Panc1 (cell line): Measurements from ENCODE around the gene SLC25A43. TPM values are rescaled to one million over a fixed set of nuclear protein-coding genes. Genes with fewer than 3 reads are reported as not detected.

Experiments used
- ATAC-seq: fragments of 200-7000 bp; cut with Tn5 transposase; 2 replicates; pipeline ENCODE4 v1.9.1; 2020; ENCODE audit warnings: mild to moderate bottlenecking, moderate library complexity
- BruUV-seq: library from RNA; stranded (reverse); fragments of 400-500 nt; replicated peaks from 2 replicates; lab custom pipeline; 2021; lab: Mats Ljungman, UMichigan
- CTCF ChIA-PET: fragments of 300-600 bp; sonication (Branson Sonifier 250); formaldehyde crosslinking; loops from one replicate; lab custom pipeline; 2022; ENCODE audit warnings: antibody characterized with exemption; lab: Charles Lee
- POLR2A ChIA-PET: fragments of 300-600 bp; sonication (Branson Sonifier 250); formaldehyde crosslinking; loops from one replicate; lab custom pipeline; 2022; ENCODE audit warnings: antibody characterized with exemption; lab: Charles Lee
- DNase-seq: peaks from one replicate; pipeline ENCODE4 v3.0.0-alpha.2; 2010; ENCODE audit warnings: low read depth, low spot score
- H3K27ac ChIP-seq: 2 replicates; pipeline ENCODE4 v1.5.1; 2011; ENCODE audit warnings: mild to moderate bottlenecking, low read length, inconsistent platforms
- H3K27me3 ChIP-seq: fragments of 200-500 bp; sonication (Bioruptor generic); 2 replicates; pipeline ENCODE4 v1.6.0; 2014; ENCODE audit warnings: low read length, inconsistent platforms; ENCODE audit not compliant: control insufficient read depth, insufficient read depth
- H3K36me3 ChIP-seq: fragments of 200-500 bp; sonication (Bioruptor generic); 2 replicates; pipeline ENCODE4 v1.5.1; 2014; ENCODE audit warnings: inconsistent platforms, mild to moderate bottlenecking, low read length, moderate library complexity; ENCODE audit not compliant: control insufficient read depth, insufficient read depth
- H3K4me1 ChIP-seq: 2 replicates; pipeline ENCODE4 v1.5.1; 2011; ENCODE audit warnings: inconsistent platforms, mild to moderate bottlenecking, low read length, moderate library complexity; ENCODE audit not compliant: control insufficient read depth, insufficient read depth
- H3K4me3 ChIP-seq, 2 experiments: 2 replicates each; pipeline ENCODE4 v1.5.1; 2011 to 2012; ENCODE audit warnings: low read depth in 2 of 2, low read length in 2 of 2, mild to moderate bottlenecking in 2 of 2, inconsistent platforms in 1 of 2, moderate library complexity in 1 of 2
- H3K9me3 ChIP-seq: fragments of 200-500 bp; sonication (Bioruptor generic); 2 replicates; pipeline ENCODE4 v1.5.1; 2014; ENCODE audit warnings: low read depth, mild to moderate bottlenecking, inconsistent platforms, low read length, moderate library complexity; ENCODE audit not compliant: control insufficient read depth, insufficient read depth
- POLR2AphosphoS5 ChIP-seq: IDR thresholded peaks from 2 replicates; pipeline ENCODE4 v1.6.1; 2012; ENCODE audit warnings: mild to moderate bottlenecking, low read depth, low read length, moderate library complexity
- SIN3A ChIP-seq: IDR thresholded peaks from 2 replicates; pipeline ENCODE4 v1.6.1; 2012; ENCODE audit warnings: low read depth, mild to moderate bottlenecking, low read length, moderate library complexity, borderline replicate concordance; ENCODE audit not compliant: insufficient read depth
- TCF7L2 ChIP-seq: IDR thresholded peaks from 2 replicates; pipeline ENCODE4 v1.6.1; 2011; ENCODE audit warnings: mild to moderate bottlenecking, low read depth, low read length, inconsistent platforms
- in situ Hi-C: cut with HindIII; loops from 2 replicates; pipeline ENCODE4 v1.10.0; 2016; ENCODE audit warnings: low sequenced_read_pairs, low pct_unique_long_range_greater_than_20kb
- intact Hi-C: fragments of 100-400 bp; cut with micrococcal nuclease; formaldehyde crosslinking; loops from one replicate; pipeline ENCODE4 v1.10.0; 2022; ENCODE audit not compliant: unreplicated experiment
- total RNA-seq: library from RNA; stranded (reverse); gene quantifications from one replicate; pipeline ENCODE4 v1.2.1, GENCODE V29; 2021; ENCODE audit not compliant: unreplicated experiment
- TF ChIP-seq, protein P1 (sequence below), 2 experiments: IDR thresholded peaks; 2 replicates each; pipeline ENCODE4 v1.6.1; 2011 to 2012; ENCODE audit warnings: low read depth in 2 of 2, control low read depth in 1 of 2, low read length in 1 of 2, mild to moderate bottlenecking in 1 of 2, moderate library complexity in 1 of 2; ENCODE audit not compliant: insufficient read depth in 1 of 2
- TF ChIP-seq, protein P2 (sequence below): fragments of 450-650 bp; IDR thresholded peaks from 2 replicates; pipeline ENCODE4 v1.5.1; 2017; ENCODE audit warnings: mild to moderate bottlenecking

SLC25A43 gene
- total RNA-seq, 1 experiment from 2014 or later: 35.5 TPM

- H3K27me3 ChIP-seq: no peaks in the 10 kb centered on the region
- no peak overlapping the region for H3K27ac ChIP-seq
- no peaks in the 10 kb centered on the region for H3K36me3 ChIP-seq
- CTCF ChIA-PET: no interaction called here
- H3K9me3 ChIP-seq: no peaks in the 10 kb centered on the region
- POLR2A ChIA-PET: interaction anchor here (0.6 kb wide), 1 partner anchor 365 kb away, joined by 7 read pairs; no protein-coding TSS in a partner anchor
- DNase-seq: no peak
- H3K4me3 ChIP-seq: no peak overlapping the region
- BruUV-seq: no TSS peak
- intact Hi-C loops: no loop called here
- TF ChIP-seq TCF7L2 (no peak), SIN3A (no peak), POLR2AphosphoS5 (no peak)
- TF ChIP-seq, protein P1, sequence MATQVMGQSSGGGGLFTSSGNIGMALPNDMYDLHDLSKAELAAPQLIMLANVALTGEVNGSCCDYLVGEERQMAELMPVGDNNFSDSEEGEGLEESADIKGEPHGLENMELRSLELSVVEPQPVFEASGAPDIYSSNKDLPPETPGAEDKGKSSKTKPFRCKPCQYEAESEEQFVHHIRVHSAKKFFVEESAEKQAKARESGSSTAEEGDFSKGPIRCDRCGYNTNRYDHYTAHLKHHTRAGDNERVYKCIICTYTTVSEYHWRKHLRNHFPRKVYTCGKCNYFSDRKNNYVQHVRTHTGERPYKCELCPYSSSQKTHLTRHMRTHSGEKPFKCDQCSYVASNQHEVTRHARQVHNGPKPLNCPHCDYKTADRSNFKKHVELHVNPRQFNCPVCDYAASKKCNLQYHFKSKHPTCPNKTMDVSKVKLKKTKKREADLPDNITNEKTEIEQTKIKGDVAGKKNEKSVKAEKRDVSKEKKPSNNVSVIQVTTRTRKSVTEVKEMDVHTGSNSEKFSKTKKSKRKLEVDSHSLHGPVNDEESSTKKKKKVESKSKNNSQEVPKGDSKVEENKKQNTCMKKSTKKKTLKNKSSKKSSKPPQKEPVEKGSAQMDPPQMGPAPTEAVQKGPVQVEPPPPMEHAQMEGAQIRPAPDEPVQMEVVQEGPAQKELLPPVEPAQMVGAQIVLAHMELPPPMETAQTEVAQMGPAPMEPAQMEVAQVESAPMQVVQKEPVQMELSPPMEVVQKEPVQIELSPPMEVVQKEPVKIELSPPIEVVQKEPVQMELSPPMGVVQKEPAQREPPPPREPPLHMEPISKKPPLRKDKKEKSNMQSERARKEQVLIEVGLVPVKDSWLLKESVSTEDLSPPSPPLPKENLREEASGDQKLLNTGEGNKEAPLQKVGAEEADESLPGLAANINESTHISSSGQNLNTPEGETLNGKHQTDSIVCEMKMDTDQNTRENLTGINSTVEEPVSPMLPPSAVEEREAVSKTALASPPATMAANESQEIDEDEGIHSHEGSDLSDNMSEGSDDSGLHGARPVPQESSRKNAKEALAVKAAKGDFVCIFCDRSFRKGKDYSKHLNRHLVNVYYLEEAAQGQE (IDR thresholded peaks at IDR 0.05; ENCODE audit: insufficient read depth in 1 of 2, low read depth in 2 of 2, low read length in 1 of 2): no peak
- TF ChIP-seq, protein P2, sequence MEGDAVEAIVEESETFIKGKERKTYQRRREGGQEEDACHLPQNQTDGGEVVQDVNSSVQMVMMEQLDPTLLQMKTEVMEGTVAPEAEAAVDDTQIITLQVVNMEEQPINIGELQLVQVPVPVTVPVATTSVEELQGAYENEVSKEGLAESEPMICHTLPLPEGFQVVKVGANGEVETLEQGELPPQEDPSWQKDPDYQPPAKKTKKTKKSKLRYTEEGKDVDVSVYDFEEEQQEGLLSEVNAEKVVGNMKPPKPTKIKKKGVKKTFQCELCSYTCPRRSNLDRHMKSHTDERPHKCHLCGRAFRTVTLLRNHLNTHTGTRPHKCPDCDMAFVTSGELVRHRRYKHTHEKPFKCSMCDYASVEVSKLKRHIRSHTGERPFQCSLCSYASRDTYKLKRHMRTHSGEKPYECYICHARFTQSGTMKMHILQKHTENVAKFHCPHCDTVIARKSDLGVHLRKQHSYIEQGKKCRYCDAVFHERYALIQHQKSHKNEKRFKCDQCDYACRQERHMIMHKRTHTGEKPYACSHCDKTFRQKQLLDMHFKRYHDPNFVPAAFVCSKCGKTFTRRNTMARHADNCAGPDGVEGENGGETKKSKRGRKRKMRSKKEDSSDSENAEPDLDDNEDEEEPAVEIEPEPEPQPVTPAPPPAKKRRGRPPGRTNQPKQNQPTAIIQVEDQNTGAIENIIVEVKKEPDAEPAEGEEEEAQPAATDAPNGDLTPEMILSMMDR: no peak
- peaks cover 10% of the 10 kb centered on the region for H3K4me1 ChIP-seq
- ATAC-seq: no peak
- in situ Hi-C loops: no loop called here
Measured at GRCh38 chrX:119481323-119481801, 82.2 kb downstream of the SLC25A43 start.

DNA sequence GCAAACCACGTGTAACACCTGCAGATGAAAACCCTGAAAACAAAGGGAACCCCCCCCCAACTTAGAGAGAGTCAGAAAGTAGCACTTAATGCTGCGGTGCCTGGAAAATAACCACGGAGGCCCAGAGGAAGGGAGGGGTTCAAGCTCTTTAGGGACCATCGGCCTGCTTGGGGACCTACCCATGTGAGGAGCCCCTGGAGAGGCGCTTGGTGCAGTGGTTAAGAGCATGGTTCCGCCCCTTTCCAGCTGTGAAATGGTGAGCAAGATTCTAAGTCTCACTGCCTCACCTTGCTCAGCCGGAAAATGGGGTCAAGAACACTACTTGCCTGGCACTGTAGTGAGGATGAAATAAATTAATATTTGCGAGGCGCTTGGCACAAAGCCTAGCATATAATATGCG, 82.9 kb downstream of the SLC25A43 start:
- BruUV-seq: no TSS peak
- Histone ChIP-seq H3K27me3 (no peaks in the 10 kb centered on the region), H3K4me1 (peaks cover 10% of the 10 kb centered on the region), H3K9me3 (no peaks in the 10 kb centered on the region), H3K27ac (peak overlapping the region; percentile 84), H3K4me3 (peak overlapping the region; percentile 38 to 57), H3K36me3 (no peaks in the 10 kb centered on the region)
- ATAC-seq: peak; percentile 5; the same call in 1 of the 2 replicates
- TF ChIP-seq, protein P2: no peak
- TF ChIP-seq, protein P1 (IDR thresholded peaks at IDR 0.05; ENCODE audit: insufficient read depth in 1 of 2, low read depth in 2 of 2, low read length in 1 of 2): no peak
- no peak for TF ChIP-seq TCF7L2
- no peak for TF ChIP-seq SIN3A
- TF ChIP-seq POLR2AphosphoS5: no peak
- intact Hi-C loops: no loop called here
- ChIA-PET POLR2A (no interaction called here), CTCF (interaction anchor here (0.9 kb wide), 1 partner anchor 67 kb away, joined by 4 read pairs; no protein-coding TSS in a partner anchor)
- no peak for DNase-seq
- in situ Hi-C loops: no loop called here
